IMR-90 (cell line): Measurements from ENCODE around the gene ARMH3. TPM values are rescaled to one million over a fixed set of nuclear protein-coding genes. Genes with fewer than 3 reads are reported as not detected.

ENCODE experiments used
- ATAC-seq: fragments of 200-7000 bp; cut with Tn5 transposase; 2 replicates; pipeline ENCODE4 v1.9.1; 2020; ENCODE audit warnings: low read depth, mild to moderate bottlenecking, moderate library complexity
- BruUV-seq: library from RNA; stranded (reverse); fragments of 400-500 nt; replicated peaks from 2 replicates; lab custom pipeline; 2021; lab: Mats Ljungman, UMichigan
- CTCF ChIA-PET: fragments of 300-600 bp; formaldehyde crosslinking; extraction: SDS; loops from one replicate; lab custom pipeline; 2021; ENCODE audit warnings: antibody characterized with exemption; lab: Yijun Ruan, JAX
- POLR2A ChIA-PET: fragments of 300-600 bp; sonication (Branson Sonifier 250); formaldehyde crosslinking; loops from one replicate; lab custom pipeline; 2022; ENCODE audit warnings: antibody characterized with exemption; ENCODE audit not compliant: unreplicated experiment; lab: Charles Lee
- DNase-seq: peaks from one replicate; pipeline ENCODE4 v3.0.0; 2013
- H2AFZ ChIP-seq: replicated peaks from 2 replicates; pipeline ENCODE3; 2013; ENCODE audit warnings: low read length, mild to moderate bottlenecking; ENCODE audit not compliant: poor library complexity
- H2AK5ac ChIP-seq: 2 replicates; pipeline ENCODE4 v1.6.1; 2013; ENCODE audit warnings: low read depth, low read length, inconsistent platforms
- H2AK9ac ChIP-seq: replicated peaks from 2 replicates; pipeline ENCODE3; 2013; ENCODE audit warnings: mild to moderate bottlenecking, low read depth, low read length, moderate library complexity; ENCODE audit not compliant: poor library complexity
- H2BK120ac ChIP-seq: 2 replicates; pipeline ENCODE4 v1.6.1; 2013; ENCODE audit warnings: low read depth, low read length, inconsistent platforms
- H2BK15ac ChIP-seq: 3 replicates; pipeline ENCODE4 v1.6.1; 2013; ENCODE audit warnings: low read depth, low read length, inconsistent platforms
- H2BK20ac ChIP-seq: 2 replicates; pipeline ENCODE4 v1.6.1; 2013; ENCODE audit warnings: low read depth, mild to moderate bottlenecking, inconsistent platforms, low read length, moderate library complexity
- H2BK5ac ChIP-seq: 2 replicates; pipeline ENCODE4 v1.6.1; 2013; ENCODE audit warnings: mild to moderate bottlenecking, low read depth, low read length, inconsistent platforms; ENCODE audit not compliant: poor library complexity, severe bottlenecking
- H3K14ac ChIP-seq: replicated peaks from 2 replicates; pipeline ENCODE4 v1.6.1; 2013; ENCODE audit warnings: low read depth, low read length, inconsistent platforms
- H3K18ac ChIP-seq: 2 replicates; pipeline ENCODE4 v1.6.1; 2013; ENCODE audit warnings: low read depth, low read length, control low read depth
- H3K23ac ChIP-seq: 2 replicates; pipeline ENCODE4 v1.6.1; 2013; ENCODE audit warnings: low read depth, low read length, inconsistent platforms
- H3K27ac ChIP-seq: 2 replicates; pipeline ENCODE4 v1.5.1; 2013; ENCODE audit warnings: mild to moderate bottlenecking, control low read depth, low read length; ENCODE audit not compliant: insufficient read depth
- H3K27me3 ChIP-seq: 2 replicates; pipeline ENCODE4 v1.6.1; 2013; ENCODE audit warnings: low read length; ENCODE audit not compliant: control insufficient read depth, insufficient read depth
- H3K36me3 ChIP-seq: 2 replicates; pipeline ENCODE4 v1.6.1; 2013; ENCODE audit warnings: low read length, mixed read lengths; ENCODE audit not compliant: control insufficient read depth, insufficient read depth
- H3K4ac ChIP-seq: 2 replicates; pipeline ENCODE4 v1.6.1; 2013; ENCODE audit warnings: low read depth, low read length, inconsistent platforms
- H3K4me1 ChIP-seq: 2 replicates; pipeline ENCODE4 v1.6.1; 2013; ENCODE audit warnings: low read length, mixed read lengths; ENCODE audit not compliant: control insufficient read depth, insufficient read depth
- H3K4me2 ChIP-seq: 2 replicates; pipeline ENCODE4 v1.6.1; 2013; ENCODE audit warnings: low read depth, mild to moderate bottlenecking, control low read depth, low read length, moderate library complexity
- H3K4me3 ChIP-seq: 2 replicates; pipeline ENCODE4 v1.5.1; 2013; ENCODE audit warnings: low read depth, mild to moderate bottlenecking, control low read depth, low read length, moderate library complexity; ENCODE audit not compliant: insufficient read depth
- H3K56ac ChIP-seq: 2 replicates; pipeline ENCODE4 v1.6.1; 2013; ENCODE audit warnings: low read length, inconsistent platforms; ENCODE audit not compliant: insufficient read depth; ENCODE audit errors: extremely low read depth
- H3K79me1 ChIP-seq, 2 experiments: 2 replicates each; pipeline ENCODE4 v1.6.1; 2013; ENCODE audit warnings: low read length in 2 of 2, inconsistent platforms in 1 of 2, low read depth in 1 of 2
- H3K9ac ChIP-seq: 2 replicates; pipeline ENCODE4 v1.6.1; 2013; ENCODE audit warnings: low read depth, low read length, control low read depth
- H3K9me1 ChIP-seq: 2 replicates; pipeline ENCODE4 v1.6.1; 2013; ENCODE audit warnings: low read length, inconsistent platforms; ENCODE audit not compliant: insufficient read depth
- H3K9me3 ChIP-seq: 2 replicates; pipeline ENCODE4 v1.6.1; 2013; ENCODE audit warnings: low read length; ENCODE audit not compliant: control insufficient read depth, insufficient read depth
- H4K20me1 ChIP-seq: 2 replicates; pipeline ENCODE4 v1.6.1; 2013; ENCODE audit warnings: low read length, inconsistent platforms; ENCODE audit not compliant: insufficient read depth
- H4K5ac ChIP-seq: 2 replicates; pipeline ENCODE4 v1.6.1; 2013; ENCODE audit warnings: mild to moderate bottlenecking, low read depth, low read length, control low read depth
- H4K8ac ChIP-seq, 2 experiments: 2 replicates each; pipeline ENCODE4 v1.6.1; 2013; ENCODE audit warnings: low read depth in 2 of 2, low read length in 2 of 2, control low read depth in 1 of 2, inconsistent platforms in 1 of 2
- H4K91ac ChIP-seq: 2 replicates; pipeline ENCODE4 v1.6.1; 2013; ENCODE audit warnings: low read depth, low read length, inconsistent platforms; ENCODE audit not compliant: insufficient read depth
- BHLHE40 ChIP-seq: fragments of 150-350 bp; IDR thresholded peaks from 2 replicates; pipeline ENCODE4 v1.6.1; 2016; ENCODE audit warnings: mild to moderate bottlenecking, low read depth, low read length
- CEBPB ChIP-seq: IDR thresholded peaks from 2 replicates; pipeline ENCODE4 v1.6.1; 2012; ENCODE audit warnings: low read depth, low read length, improper control_type of control experiment
- CHD1 ChIP-seq: IDR thresholded peaks from 2 replicates; pipeline ENCODE4 v1.6.1; 2012; ENCODE audit warnings: low read depth, low read length, improper control_type of control experiment
- CTCF ChIP-seq: conservative IDR thresholded peaks from 2 replicates; pipeline ENCODE4 v1.5.1; 2012; ENCODE audit warnings: mild to moderate bottlenecking, low read depth, low read length, improper control_type of control experiment
- ELK1 ChIP-seq: fragments of 150-350 bp; IDR thresholded peaks from 2 replicates; pipeline ENCODE4 v1.6.1; 2016; ENCODE audit warnings: low read depth, mild to moderate bottlenecking, low read length, moderate library complexity, borderline replicate concordance
- MAFK ChIP-seq: IDR thresholded peaks from 2 replicates; pipeline ENCODE4 v1.6.1; 2012; ENCODE audit warnings: low read depth, low read length, improper control_type of control experiment
- MAZ ChIP-seq: IDR thresholded peaks from 2 replicates; pipeline ENCODE4 v1.6.1; 2012; ENCODE audit warnings: low read depth, mild to moderate bottlenecking, low read length, improper control_type of control experiment, moderate library complexity, borderline replicate concordance
- MXI1 ChIP-seq: IDR thresholded peaks from 2 replicates; pipeline ENCODE4 v1.6.1; 2012; ENCODE audit warnings: low read depth, mild to moderate bottlenecking, low read length, moderate library complexity, borderline replicate concordance
- NFE2L2 ChIP-seq: fragments of 150-350 bp; IDR thresholded peaks from 2 replicates; pipeline ENCODE4 v1.6.1; 2016; ENCODE audit warnings: low read depth, mild to moderate bottlenecking, low read length
- POLR2A ChIP-seq: IDR thresholded peaks from 2 replicates; pipeline ENCODE4 v1.6.1; 2012; ENCODE audit warnings: mild to moderate bottlenecking, low read depth, low read length
- RAD21 ChIP-seq: IDR thresholded peaks from 2 replicates; pipeline ENCODE4 v1.6.1; 2012; ENCODE audit warnings: low read length, improper control_type of control experiment
- RCOR1 ChIP-seq: IDR thresholded peaks from 2 replicates; pipeline ENCODE4 v1.6.1; 2012; ENCODE audit warnings: mild to moderate bottlenecking, low read length, improper control_type of control experiment; ENCODE audit not compliant: insufficient replicate concordance
- RFX5 ChIP-seq: IDR thresholded peaks from 2 replicates; pipeline ENCODE4 v1.8.0; 2012; ENCODE audit warnings: low read depth, mild to moderate bottlenecking, low read length, moderate library complexity
- SMC3 ChIP-seq: fragments of 150-350 bp; IDR thresholded peaks from 2 replicates; pipeline ENCODE4 v1.6.1; 2016; ENCODE audit warnings: low read depth, mild to moderate bottlenecking, antibody characterized with exemption, low read length, moderate library complexity
- USF2 ChIP-seq: fragments of 150-350 bp; IDR thresholded peaks from 2 replicates; pipeline ENCODE4 v1.6.1; 2017; ENCODE audit warnings: mild to moderate bottlenecking, antibody characterized with exemption, low read length, low read depth
- dilution Hi-C: fragments of 300-500 bp; cut with HindIII; formaldehyde crosslinking; loops from one replicate; pipeline ENCODE4 v1.14.3; 2018; ENCODE audit warnings: low sequenced_read_pairs; ENCODE audit not compliant: unreplicated experiment
- in situ Hi-C: fragments of 300-500 bp; cut with MboI; formaldehyde crosslinking; loops from 3 replicates; pipeline ENCODE4 v1.14.3; 2019; ENCODE audit warnings: low sequenced_read_pairs, inconsistent platforms, mixed read lengths
- intact Hi-C: fragments of 100-400 bp; cut with micrococcal nuclease; formaldehyde crosslinking; loops from 2 replicates; pipeline ENCODE4 v1.10.0; 2022
- polyA plus RNA-seq, 3 experiments: library from polyadenylated mRNA; depleted of rRNA; stranded (reverse); fragments of >200 nt; gene quantifications; 2 replicates each; pipeline ENCODE4 v1.2.3, GENCODE V29; 2012; ENCODE audit warnings: low replicate concordance in 1 of 3
- total RNA-seq: library from RNA; depleted of rRNA; stranded (reverse); fragments of >200 nt; gene quantifications from 2 replicates; pipeline ENCODE4 v1.2.3, GENCODE V29; 2012

The ARMH3 gene
- total and polyA plus RNA-seq, 2 of the 4 experiments (the other 2 are of a cell fraction), result 12.1 to 13.1 TPM

GRCh38 chr10:101856626-101857025, 199.3 kb downstream of the ARMH3 start:
- Histone ChIP-seq H2BK120ac (no peak overlapping the region), H3K27ac (no peak overlapping the region), H3K23ac (no peak overlapping the region), H4K91ac (no peak overlapping the region), H3K79me1 (peaks cover 6 to 15% of the 10 kb centered on the region in 2 experiments), H3K9me3 (0 out of 2 replicates have a peak, but pooled peaks cover 2% of the 10 kb centered on the region), H3K18ac (no peak overlapping the region), H4K8ac (no peak overlapping the region), H2AFZ (no peak overlapping the region), H4K20me1 (peaks cover 6% of the 10 kb centered on the region; the same call in 1 of the 2 replicates), H2AK5ac (no peak overlapping the region), H3K4me2 (no peak overlapping the region), H2AK9ac (no peak overlapping the region), H3K4me3 (no peak overlapping the region), H3K56ac (no peak overlapping the region), H3K27me3 (no peaks in the 10 kb centered on the region), H3K9ac (no peak overlapping the region), H3K4me1 (0 out of 2 replicates have a peak, but pooled peaks cover 2% of the 10 kb centered on the region), H2BK5ac (no peak overlapping the region), H3K9me1 (peaks cover 7% of the 10 kb centered on the region; the same call in 1 of the 2 replicates), H2BK20ac (no peak overlapping the region), H4K5ac (no peak overlapping the region), H3K36me3 (0 out of 2 replicates have a peak, but pooled peaks cover 1% of the 10 kb centered on the region), H3K4ac (no peak overlapping the region), H3K14ac (no peak overlapping the region), H2BK15ac (no peak overlapping the region)
- intact Hi-C loops, result no loop called here
- ATAC-seq (peak; percentile 92), DNase-seq (peak; percentile 62)
- no peak for TF ChIP-seq MAZ
- no peak for TF ChIP-seq MAFK
- no peak for TF ChIP-seq RAD21
- TF ChIP-seq RFX5, result no peak
- TF ChIP-seq CTCF, result no peak
- TF ChIP-seq ELK1, result no peak
- TF ChIP-seq SMC3, result no peak
- no peak for TF ChIP-seq POLR2A
- no peak for TF ChIP-seq USF2
- no peak for TF ChIP-seq BHLHE40
- TF ChIP-seq MXI1, result no peak
- TF ChIP-seq NFE2L2, result no peak
- TF ChIP-seq CEBPB, result no peak
- TF ChIP-seq RCOR1, result no peak
- TF ChIP-seq CHD1, result no peak
- dilution Hi-C loops, result no loop called here
- POLR2A ChIA-PET, result no interaction called here
- in situ Hi-C loops, result no loop called here
- CTCF ChIA-PET, result interaction anchor here (0.6 to 1.6 kb wide), 3 partner anchors 16 to 940 kb away, joined by 3 to 6 read pairs (median 3); no protein-coding TSS in a partner anchor
- BruUV-seq, result no TSS peak
